Panc1 (cell line): ENCODE measurements around the gene P2RX4.

ENCODE experiments used
- POLR2AphosphoS5 ChIP-seq: IDR thresholded peaks from 2 replicates; pipeline ENCODE4 v1.6.1; 2012; ENCODE audit warnings: mild to moderate bottlenecking, low read depth, low read length, moderate library complexity
- TF ChIP-seq, protein P1 (sequence below): fragments of 450-650 bp; IDR thresholded peaks from 2 replicates; pipeline ENCODE4 v1.5.1; 2017; ENCODE audit warnings: mild to moderate bottlenecking

DNA sequence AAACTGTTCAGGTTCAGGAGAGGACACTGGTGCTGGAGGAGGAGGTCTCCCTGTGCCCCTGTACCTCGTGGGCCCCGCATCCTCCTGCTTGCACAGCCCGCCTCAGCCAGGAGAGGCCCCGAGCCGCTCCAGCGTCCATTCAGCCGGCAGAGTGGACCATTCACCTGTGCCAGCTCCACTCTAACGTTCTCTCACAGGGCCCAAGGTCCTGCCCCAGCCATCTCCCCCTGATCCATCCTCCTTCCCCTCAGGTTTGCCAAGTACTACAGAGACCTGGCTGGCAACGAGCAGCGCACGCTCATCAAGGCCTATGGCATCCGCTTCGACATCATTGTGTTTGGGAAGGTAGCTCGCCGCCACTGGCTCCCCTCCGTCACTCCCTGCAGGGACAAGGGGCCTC is 22.2 kb downstream of the P2RX4 start:
- TF ChIP-seq, protein P1, sequence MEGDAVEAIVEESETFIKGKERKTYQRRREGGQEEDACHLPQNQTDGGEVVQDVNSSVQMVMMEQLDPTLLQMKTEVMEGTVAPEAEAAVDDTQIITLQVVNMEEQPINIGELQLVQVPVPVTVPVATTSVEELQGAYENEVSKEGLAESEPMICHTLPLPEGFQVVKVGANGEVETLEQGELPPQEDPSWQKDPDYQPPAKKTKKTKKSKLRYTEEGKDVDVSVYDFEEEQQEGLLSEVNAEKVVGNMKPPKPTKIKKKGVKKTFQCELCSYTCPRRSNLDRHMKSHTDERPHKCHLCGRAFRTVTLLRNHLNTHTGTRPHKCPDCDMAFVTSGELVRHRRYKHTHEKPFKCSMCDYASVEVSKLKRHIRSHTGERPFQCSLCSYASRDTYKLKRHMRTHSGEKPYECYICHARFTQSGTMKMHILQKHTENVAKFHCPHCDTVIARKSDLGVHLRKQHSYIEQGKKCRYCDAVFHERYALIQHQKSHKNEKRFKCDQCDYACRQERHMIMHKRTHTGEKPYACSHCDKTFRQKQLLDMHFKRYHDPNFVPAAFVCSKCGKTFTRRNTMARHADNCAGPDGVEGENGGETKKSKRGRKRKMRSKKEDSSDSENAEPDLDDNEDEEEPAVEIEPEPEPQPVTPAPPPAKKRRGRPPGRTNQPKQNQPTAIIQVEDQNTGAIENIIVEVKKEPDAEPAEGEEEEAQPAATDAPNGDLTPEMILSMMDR: no peak
- TF ChIP-seq POLR2AphosphoS5: peak; percentile 51; the same call in 1 of the 2 replicates
